ENCODE data around the gene RERE.

RERE gene

DNA sequence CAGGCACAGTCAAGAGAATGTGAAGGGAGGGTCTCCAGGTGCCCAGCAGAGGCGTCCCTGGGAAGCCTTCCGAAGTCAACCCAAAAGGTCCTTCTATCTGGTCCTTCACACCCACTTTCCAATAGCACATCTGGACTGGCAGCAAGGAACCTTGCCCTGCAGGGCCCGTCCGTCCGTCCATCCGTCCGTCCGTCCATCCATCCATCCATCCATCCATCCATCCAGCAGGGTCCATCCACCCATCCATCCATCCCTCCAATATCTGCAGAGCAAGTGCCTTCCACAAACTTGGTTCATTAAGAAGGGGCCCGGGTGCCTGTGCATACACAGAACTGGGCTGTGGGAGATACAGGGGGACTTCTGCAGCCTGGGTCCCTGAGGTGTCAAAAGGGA lies 468.0 kb downstream of the RERE start:
- DNase-seq (ENCODE audit: low spot score), result no peak

DNA sequence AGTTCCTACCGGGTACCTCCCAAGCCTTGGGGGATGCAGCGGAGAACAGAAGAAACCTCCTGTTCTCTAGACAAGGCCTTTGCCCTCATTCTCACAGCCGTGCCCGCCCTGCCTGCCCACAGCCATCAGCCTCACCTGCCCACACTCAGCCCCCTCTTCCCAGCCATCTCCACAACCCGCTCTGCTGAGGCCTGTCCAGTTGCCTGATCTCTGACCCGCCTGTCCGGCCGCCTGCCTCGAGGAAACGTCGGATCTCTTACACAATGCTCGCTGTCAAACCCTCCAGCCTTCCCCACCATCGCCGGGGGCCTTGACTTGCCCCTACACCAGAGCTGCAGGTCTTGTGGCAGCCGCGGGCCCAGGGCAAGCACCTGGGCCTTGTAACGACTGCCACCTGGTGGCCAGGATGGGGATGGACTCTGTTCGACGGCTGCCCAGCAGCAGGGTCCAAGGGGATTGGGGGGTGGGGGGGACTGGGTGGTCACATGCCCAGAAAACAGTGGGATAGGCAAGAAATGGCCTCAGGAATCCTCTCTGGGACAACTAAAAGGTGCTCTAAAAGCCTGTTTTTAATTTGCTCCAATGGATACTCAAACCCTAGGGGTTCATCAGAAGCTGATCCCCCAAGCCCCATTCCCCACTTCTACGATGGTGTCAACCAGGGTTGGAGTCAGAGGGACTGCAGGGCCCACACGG lies 468.5 kb downstream of the RERE start:
- DNase-seq (ENCODE audit: low spot score), result peak; percentile 66

DNA sequence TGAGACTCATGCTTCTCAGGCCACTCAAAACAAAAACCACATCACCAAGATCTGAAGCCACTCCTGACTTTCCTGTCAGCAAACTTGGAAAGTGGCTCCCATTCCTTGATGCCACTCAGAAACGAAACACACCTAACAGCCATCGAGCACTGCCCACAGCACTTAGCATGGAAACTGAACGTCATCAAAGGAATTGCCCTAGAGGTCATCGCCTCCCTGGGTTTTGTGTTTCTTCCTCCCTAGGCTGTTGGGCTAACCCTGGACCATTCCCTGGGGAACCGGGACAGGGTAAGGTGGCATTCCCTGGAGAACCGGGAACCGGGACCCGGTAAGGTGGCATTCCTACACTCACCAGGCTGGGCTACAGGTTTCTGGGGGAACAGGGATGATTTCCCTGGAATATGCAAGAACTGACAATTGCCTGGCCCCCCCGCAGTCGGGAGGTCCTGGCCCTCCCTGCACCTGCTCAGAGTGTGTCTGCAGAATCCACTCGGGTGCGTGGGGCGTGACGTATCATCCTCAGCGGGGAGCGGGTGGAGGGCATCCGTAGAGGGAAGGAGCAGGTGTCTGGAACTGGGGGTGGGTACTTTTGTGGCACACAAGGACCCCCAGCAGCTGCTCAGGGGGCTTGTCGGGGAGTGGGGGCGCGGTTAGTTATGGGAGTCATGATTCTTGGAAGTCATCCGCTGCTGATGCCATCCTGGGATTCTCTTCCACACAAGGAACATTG lies 469.2 kb downstream of the RERE start:
- no peak for DNase-seq (ENCODE audit: low spot score)

DNA sequence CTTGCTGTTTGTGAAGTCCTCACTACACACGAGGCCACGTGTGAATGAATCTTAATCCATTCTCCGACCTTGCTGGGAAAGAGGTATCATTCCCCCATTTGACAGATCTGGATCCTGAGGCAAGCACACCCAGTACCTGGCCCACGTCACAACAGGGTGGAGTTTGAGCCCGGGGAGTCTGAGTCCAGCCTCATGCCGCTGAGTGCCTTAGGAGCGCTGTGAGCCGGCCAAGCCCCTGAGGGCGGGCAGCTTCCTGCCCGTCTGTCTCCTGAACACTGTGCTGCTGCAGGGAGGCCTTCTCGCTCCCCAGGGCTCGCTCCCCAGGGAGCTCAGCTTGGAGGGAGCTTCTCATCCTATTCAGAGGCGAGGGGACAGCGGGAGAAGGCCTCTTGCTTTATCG lies 469.8 kb downstream of the RERE start:
- no peak for DNase-seq (ENCODE audit: low spot score)

DNA sequence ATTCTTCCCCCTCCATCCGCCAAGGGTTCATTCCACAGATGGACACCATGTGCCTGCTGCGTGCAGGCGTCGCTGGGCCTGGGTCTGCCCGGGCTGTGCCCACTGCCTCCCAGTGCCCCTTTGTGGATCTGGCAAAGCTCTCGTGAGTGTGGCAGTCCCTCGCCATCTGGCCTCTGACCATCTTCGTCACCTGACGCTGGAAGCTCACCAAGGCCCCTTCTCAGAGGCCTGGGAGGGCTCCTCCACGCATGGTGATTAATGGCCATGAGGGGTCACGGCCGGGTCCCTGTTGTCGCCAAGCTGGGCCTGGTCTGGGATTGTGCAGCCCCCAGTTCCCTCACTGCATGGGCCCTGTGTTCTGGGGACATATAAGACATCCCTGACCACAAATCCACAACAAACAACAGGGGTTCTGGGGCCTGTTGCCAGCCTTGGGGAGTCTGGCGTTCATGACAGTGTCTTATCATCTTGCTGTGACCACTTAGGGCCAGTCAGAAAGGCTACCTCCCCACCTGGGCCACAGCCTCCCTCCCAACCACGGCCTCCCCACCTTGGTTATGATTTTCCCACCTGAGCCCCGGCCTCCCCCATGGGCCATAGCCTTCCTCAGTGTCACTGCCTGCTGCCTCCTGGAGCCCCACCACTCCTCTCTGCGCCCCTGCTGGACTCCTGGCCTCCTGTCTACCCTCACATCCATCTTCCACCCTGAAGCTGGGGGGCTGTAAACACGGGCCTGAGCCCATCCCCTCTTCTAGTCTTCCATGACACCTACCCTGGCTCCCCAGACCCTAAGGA lies 471.6 kb downstream of the RERE start:
- no peak for DNase-seq (ENCODE audit: low spot score)

DNA sequence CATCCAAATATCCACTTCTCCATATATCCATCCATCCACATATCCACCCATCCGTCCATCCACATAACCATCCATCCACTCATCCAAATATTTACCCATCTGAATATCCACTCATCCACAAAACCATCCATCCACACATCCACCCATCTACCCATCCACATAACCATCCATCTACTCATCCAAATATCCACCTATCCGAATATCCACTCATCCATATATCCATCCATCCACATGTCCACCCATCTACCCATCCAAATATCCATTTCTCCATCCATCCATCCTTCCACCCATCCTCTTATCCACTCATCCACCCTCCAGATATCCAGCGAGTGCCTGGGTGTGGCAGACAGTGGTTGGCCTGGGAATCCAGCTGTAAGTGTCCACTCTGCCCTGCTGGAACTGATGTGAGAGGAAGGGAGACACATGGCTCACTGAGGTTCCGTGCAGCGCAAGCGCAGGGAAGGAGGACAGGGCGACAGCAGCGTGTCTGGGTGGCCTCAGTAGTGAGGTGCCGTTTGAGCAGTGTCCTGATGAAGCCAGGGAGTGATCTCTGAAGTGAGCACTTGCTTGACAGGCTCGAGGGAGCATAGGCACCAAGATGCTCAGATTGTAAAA lies 472.4 kb downstream of the RERE start:
- DNase-seq (ENCODE audit: low spot score), result no peak

DNA sequence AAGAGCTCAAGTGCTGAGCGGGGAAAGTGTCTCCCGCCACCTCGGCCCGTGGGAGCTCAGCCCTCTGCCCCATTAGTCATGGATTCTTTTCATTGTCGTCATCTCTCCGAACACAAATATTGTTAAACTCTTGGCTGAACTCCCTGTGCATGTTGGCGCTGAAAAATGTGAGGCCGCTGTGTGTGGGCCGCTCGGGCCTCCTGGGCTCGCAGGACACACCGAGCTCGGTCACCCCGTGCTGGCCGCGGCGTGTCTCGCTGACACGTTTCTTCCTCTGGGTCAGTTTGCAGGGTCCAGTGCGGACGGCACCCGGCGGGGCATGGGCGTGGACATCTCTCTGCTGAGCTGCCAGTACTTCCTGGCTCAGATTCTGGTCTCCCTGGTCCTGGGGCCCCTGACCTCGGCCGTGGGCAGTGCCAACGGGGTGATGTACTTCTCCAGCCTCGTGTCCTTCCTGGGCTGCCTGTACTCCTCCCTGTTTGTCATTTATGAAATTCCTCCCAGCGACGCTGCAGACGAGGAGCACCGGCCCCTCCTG lies 473.9 kb downstream of the RERE start:
- DNase-seq (ENCODE audit: low spot score), result peak; percentile 93

DNA sequence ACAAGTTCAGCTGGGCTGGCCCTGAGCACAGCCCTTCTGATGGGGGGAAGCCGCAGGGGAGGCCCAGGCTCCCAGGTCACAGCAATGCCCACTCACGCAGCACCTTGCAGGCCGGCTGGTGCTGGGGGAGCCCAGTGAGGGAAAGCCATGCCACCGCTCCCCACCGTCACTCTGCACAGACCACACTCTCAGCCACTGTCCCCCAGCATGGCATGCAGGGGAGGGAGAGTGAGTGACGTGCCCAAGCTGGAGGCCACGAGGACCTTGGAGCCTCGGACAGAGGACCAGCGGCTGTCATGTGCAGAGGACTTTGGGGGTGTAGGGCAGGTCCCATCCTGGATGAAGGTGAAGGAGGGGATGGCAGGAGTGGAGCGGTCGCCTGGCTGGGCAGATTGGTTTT lies 474.4 kb downstream of the RERE start:
- DNase-seq (ENCODE audit: low spot score), result no peak

DNA sequence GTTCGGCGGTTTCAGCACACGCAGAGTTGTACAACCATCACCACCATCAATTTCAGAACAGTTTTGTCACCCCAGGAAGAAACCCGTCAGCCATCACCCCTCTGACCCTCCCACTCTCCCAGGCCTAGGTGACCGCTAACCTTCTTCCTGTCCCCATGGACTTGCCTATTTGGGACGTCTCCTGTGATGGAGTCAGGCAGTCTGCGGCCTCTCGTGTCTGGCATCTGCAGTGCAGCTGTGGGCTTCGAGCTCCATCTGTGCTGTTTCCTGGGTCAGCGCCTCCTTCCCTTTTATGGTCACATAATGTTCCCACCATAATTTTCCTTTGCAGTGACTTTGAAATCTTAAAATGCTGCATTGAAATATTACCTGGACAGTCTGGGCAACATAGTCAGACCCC lies 475.1 kb downstream of the RERE start:
- DNase-seq (ENCODE audit: low spot score), result no peak

DNA sequence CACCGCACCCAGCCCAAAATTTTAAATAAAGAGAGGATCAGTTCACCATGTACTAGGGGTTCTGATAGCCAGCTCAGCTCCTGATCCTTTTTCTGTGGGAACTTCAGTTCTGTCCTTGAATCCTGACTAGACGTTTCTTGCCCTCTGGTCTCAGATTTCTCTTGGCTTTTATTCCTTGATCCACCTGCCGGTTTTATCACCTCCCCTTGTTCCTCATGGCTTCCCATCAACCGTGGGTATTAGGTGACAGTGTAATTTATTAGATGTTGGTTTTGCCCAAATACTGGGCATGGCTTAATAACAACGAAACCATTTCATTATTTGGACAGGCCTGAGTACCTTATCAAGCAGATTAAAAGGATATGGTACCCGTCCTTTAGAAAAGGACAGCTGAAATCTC lies 477.0 kb downstream of the RERE start:
- DNase-seq (ENCODE audit: low spot score), result no peak

DNA sequence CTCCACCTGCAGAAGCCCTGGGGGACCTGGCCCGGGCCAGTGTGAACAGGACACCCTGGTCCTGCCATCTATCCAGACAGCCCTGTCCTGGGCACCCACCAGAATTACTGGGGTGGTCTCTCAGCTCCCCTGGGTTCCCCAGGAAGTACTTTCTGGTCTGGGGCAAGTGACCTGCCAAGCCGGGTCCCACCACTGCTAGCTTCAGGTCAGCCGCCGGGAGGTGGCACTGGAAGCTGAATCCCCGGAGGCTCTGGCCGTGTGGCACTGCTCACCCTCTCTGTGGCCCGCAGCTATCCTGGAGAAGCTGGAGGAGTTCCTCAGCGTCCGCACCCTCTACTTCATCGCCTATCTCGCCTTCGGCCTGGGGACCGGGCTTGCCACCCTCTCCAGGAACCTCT lies 478.2 kb downstream of the RERE start:
- no peak for DNase-seq (ENCODE audit: low spot score)

DNA sequence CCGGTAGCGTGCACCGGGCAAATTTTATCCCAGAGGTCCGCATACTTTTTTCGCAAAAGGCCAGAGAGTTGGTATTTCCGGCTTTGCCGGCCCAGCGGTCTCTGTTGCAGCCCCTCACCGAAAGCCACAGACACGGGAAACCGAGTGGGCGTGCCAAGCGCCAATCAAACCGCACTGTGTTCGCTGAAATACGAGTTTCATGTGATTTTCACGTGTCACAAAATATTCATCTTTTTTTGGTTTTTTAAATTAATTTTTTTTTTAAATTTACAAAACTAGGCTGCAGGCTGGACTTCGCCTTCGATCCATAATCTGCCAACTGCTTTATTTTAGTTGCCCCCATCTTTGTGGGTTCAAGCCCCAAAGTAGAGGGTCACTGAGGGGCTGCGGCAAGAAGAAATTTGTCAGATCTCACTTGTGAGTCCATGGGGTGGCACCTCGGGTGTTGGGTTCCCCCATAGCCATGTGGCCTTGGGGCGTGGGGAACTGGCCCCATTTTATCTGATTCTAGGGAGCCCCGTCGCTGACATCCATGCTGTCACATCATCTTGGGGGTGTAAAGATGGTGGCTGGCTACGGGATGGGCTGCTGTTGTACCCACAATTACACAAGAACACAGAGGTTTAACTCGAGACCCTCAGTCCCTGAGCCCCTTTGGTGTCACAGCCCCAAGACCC lies 478.8 kb downstream of the RERE start:
- no peak for DNase-seq (ENCODE audit: low spot score)

DNA sequence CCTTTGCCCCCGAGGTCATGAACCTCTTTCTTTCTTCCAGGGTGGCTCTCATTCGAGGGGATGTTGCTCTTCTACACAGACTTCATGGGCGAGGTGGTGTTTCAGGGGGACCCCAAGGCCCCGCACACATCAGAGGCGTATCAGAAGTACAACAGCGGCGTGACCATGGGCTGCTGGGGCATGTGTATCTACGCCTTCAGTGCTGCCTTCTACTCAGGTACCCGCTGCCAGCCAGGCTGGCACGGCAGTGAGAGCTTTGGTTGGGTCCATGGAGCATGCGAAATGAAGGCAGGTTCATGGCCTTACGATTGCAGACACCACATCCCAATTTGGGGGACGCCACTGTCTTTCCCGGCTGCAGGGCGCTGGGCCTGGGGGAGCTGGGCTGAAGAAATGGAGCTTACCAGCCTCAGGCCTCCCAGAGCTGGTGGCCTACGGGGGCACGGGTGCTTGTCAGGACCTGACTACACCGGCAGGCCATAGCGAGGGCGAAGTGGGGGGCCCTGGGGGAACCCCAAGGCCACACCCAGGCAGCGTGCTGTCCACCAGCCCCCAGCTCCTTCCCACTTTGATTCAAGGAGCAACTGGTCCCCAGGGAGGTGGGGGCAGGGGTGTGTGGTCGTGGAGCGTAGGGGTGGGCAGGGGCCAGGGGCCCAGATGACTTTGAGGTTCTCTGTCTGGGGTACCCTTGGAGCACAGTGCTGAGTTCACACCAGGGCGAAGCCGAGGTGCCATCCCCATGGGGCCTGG lies 479.5 kb downstream of the RERE start:
- DNase-seq (ENCODE audit: low spot score), result no peak

DNA sequence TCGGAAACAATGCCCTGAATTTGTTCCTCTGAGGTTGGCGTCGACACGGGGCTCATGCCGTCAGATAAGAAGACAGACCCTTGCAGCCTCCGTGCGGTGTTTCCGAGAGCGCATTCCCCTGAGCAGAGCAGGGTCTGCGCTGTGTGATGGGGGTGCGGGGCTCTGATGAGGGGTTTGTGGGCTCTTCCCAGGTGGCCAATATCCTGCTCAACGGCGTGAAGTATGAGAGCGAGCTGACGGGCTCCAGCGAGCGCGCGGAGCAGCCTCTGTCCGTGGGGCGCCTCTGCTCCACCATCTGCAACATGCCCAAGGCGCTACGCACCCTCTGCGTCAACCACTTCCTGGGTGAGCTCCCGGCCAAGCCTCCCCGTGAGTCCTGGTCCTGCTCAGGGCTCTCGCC lies 482.2 kb downstream of the RERE start:
- no peak for DNase-seq (ENCODE audit: low spot score)

DNA sequence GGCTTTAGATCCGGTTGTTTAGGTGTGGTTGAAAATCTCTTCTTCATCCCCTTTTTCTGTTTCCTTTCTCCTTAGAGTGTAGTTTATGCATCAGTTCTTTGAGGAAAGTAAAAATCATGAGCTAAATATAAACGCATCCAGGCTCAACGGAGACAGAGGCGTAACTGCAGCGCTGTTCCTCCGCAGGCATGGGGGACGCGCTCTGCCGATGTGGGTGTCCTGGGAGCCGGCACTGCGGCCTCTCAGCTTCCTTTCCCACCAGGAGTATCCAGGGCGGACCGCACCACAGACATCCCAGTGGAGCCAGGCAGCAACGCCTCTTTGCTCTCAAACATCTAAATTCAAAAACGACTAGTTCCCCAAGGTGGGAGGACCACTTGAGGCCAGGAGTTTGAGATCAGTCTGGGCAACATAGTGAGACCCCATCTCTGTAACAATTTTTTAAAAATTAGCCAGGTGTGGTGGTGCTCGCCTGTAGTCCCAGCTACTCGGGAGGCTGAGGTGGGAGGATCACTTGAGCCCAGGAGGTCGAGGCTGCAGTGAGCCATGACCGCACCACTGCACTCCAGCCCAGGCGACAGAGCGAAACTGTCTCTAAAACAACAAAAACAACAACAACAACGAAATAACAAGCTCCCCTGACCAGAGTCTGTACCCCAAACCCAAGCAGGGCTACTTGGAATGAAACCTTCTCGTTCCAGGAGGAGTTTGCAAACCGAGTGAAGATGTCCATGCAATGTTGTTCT lies 483.2 kb downstream of the RERE start:
- DNase-seq (ENCODE audit: low spot score), result no peak

DNA sequence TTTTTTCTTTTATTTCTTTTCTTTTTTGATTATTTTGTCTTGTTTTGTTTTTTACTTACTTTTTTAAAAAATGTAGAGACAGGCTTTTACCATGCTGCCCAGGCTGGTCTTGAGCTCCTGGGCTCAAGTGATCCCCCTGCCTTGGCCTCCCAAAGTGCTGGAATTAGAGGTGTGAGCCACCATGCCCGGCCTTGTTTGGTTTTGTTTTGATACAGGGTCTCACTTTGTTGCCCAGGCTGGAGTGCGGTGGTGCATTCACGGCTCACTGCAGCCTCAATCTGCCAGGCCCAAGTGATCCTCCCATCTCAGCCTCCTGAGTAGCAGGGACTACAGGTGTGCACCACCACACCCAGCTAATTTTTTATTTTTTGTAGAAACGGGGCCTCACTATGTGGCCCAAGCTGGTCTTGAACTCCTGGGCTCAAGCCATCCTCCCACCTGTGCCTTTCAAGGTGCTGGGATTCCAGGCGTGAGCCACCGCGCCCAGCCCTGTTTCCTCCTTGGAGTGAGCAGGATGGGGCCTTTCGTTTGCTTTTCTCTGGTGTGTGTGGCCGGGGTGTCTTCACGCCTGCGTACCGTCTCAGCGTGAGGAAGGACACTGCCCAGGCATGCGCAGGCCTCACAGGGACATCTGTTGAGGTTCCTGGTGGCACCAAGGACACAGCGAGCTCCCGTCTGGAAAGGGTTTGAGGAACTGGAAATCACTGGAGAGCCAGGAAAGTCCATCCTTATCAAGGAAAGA lies 484.0 kb downstream of the RERE start:
- no peak for DNase-seq (ENCODE audit: low spot score)

DNA sequence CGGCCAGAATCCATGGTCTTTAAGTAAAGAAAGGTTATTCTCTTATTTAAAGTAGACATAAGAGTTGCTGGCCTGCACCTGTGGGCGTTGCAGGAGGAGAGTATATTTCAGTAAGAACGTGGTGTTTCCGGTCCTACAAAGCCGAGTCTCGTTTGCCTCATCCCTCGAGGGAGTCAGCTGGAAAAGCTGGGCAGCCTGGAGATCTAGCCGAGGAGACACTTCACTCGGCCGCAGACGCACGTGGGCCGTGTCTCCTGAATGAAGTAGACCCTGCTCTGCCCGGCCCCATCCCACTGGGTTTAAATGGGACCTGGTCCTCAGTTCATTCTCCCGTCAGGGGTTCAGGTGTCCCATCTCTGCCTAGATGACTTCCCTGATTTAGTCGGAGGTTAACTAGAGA lies 484.6 kb downstream of the RERE start:
- DNase-seq (ENCODE audit: low spot score), result no peak

DNA sequence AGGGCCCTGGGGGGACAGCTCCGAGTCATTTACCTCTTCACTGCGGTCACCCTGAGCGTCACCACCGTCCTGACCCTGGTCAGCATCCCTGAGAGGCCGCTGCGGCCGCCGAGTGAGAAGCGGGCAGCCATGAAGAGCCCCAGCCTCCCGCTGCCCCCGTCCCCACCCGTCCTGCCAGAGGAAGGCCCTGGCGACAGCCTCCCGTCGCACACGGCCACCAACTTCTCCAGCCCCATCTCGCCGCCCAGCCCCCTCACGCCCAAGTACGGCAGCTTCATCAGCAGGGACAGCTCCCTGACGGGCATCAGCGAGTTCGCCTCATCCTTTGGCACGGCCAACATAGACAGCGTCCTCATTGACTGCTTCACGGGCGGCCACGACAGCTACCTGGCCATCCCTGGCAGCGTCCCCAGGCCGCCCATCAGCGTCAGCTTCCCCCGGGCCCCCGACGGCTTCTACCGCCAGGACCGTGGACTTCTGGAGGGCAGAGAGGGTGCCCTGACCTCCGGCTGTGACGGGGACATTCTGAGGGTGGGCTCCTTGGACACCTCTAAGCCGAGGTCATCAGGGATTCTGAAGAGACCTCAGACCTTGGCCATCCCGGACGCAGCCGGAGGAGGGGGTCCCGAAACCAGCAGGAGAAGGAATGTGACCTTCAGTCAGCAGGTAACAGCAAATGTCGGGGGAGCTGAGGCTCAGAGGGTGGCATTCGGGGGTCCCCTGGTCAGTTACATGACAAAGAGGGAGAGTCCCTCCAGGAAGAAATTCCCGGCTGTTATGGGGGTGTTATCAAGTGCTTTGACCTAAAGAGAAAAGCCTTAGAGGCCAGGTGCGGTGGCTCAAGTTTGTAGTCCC lies 486.9 kb downstream of the RERE start:
- no peak for DNase-seq (ENCODE audit: low spot score)

DNA sequence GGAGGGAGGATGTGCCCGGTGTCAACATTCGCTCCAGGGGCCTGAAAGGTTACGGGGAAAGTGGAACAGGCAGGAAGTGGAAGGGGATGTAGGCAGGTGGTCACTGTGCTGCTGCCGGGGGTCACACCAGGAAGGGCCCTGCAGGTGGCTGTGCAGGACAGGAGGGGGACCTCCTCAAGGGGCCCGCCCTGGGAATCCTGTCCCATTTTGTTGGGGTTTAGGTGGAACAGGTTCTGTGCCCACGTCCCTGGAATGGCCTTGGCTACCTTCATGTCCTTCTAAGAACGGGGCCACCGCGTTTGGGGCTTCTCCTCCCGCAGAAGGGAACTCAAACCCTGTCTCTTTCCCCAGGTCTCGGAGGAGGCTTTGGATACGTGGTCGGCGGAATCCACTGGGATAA lies 487.6 kb downstream of the RERE start:
- DNase-seq (ENCODE audit: low spot score), result no peak

Measured in kidney tubule cell (primary cell).